ENCODE measurements around the gene CGRRF1.

Gene CGRRF1

GRCh38 chr14:54488318-54488645 lies 21.4 kb upstream of the CGRRF1 start:
- Histone ChIP-seq H3K4me1 (no peaks in the 10 kb centered on the region; the same call in 1 of the 2 replicates), H3K27me3 (no peaks in the 10 kb centered on the region), H3K9me3 (no peaks in the 10 kb centered on the region), H3K4me3 (ENCODE audit: low read depth, low read length) (peak overlapping the region; percentile 76), H3K36me3 (peaks cover 4% of the 10 kb centered on the region)
- TF ChIP-seq, protein P1, sequence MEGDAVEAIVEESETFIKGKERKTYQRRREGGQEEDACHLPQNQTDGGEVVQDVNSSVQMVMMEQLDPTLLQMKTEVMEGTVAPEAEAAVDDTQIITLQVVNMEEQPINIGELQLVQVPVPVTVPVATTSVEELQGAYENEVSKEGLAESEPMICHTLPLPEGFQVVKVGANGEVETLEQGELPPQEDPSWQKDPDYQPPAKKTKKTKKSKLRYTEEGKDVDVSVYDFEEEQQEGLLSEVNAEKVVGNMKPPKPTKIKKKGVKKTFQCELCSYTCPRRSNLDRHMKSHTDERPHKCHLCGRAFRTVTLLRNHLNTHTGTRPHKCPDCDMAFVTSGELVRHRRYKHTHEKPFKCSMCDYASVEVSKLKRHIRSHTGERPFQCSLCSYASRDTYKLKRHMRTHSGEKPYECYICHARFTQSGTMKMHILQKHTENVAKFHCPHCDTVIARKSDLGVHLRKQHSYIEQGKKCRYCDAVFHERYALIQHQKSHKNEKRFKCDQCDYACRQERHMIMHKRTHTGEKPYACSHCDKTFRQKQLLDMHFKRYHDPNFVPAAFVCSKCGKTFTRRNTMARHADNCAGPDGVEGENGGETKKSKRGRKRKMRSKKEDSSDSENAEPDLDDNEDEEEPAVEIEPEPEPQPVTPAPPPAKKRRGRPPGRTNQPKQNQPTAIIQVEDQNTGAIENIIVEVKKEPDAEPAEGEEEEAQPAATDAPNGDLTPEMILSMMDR (IDR thresholded peaks at IDR 0.05; ENCODE audit: low read depth, low read length), result peak; percentile 14; the same call in 1 of the 2 replicates
- no peak for DNase-seq

DNA sequence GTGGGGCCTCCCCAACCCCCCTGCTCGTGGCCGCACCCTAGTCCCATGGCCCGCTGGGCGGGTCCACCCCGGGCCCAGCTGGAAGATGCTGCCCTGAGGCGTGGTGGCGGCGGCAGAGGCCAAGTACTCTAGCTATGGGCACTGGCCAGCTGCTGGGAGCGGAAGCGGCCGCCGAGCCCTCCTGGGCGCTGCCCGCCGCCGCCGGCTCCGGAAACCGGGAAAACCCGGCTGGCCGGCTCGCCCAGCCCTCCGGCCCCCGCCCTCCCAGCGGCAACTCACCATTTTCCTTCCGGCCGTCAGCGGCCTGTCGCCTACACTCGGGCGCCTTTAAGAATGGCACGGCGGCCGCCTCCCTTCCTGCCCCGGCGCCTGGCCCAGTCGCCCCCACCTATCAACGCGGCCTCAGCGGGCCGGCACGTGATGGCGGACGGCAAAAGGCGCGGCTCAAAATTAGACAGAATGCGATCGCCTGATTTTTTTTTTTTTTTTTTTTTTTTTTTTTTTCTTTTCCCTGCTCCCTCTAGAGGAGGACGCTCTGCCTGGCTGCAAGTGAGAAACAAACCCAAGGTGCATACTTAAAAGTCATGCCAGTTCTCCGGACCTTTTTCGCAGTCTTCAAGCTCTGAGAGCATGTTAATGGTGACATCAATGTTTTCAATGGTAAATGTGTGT lies 20.9 kb upstream of the CGRRF1 start, which contains the start of gene GMFB:
GMFB (minus strand) TSS at position 335 of the 672 bp plus-strand sequence; CDS start at position 282, 53 bp downstream.
- H3K36me3 ChIP-seq, result no peaks in the 10 kb centered on the region
- H3K4me1 ChIP-seq, result no peaks in the 10 kb centered on the region; the same call in 1 of the 2 replicates
- no peaks in the 10 kb centered on the region for H3K27me3 ChIP-seq
- TF ChIP-seq, protein P1 (IDR thresholded peaks at IDR 0.05; ENCODE audit: low read depth, low read length), result peak; percentile 61
- DNase-seq, result peak; percentile 91
- H3K9me3 ChIP-seq, result no peaks in the 10 kb centered on the region
- H3K4me3 ChIP-seq (ENCODE audit: low read depth, low read length), result peak within 1 kb of the TSS; percentile 76

DNA sequence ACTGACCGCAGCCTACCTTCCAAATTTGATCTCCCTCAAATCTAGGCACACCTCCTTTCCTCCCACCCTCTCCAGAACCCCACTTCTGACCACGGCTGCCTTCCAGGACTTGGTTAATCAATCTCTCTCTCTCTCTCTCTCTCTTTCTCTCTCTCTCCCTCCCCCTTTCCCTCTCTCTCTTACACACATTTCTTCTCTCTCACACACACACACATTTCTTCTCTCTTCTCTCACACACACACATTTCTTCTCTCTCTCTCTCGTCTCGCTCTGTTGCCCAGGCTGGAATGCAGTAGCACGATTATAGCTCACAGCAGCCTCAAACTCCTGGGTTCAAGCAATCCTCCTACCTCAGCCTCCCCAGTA lies 20.4 kb upstream of the CGRRF1 start:
- no peaks in the 10 kb centered on the region for H3K27me3 ChIP-seq
- no peaks in the 10 kb centered on the region; the same call in 1 of the 2 replicates for H3K4me1 ChIP-seq
- DNase-seq, result no peak
- TF ChIP-seq, protein P1 (IDR thresholded peaks at IDR 0.05; ENCODE audit: low read depth, low read length), result no peak
- H3K9me3 ChIP-seq, result no peaks in the 10 kb centered on the region
- peak overlapping the region; percentile 76 for H3K4me3 ChIP-seq (ENCODE audit: low read depth, low read length)
- H3K36me3 ChIP-seq, result no peaks in the 10 kb centered on the region

DNA sequence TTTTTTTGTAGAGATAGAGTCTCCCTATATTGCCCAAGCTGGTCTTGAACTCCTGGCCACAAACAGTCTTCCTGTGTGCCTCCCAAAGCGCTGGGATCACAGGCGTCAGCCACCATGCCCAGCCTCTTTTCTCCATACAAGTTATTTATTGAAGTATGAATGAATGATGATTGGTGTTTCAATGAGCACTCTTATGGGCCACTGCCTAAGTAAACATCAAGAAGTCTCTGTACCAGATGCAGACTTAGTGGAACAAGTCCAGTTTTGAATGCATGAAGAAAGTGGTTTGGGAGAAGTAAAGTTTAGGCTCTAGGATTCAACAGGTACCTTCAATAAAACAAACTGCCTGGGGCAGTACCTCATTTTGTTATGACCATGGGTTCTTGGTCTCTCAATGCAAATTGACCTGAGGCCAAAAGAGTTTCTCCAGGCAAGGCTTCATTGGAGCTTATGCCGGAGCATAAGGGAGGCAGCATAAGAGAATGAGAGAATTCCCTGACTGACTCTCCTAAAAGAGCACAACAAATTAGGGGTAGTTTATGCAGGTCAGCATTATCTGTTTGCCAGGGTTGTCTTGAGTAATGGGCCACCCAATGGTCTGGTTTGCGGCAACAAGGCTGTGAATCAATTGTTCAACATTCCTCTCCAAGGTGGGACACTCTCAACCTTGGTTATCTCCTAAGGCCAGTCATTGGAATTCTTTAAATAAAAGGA lies 19.8 kb upstream of the CGRRF1 start:
- Histone ChIP-seq H3K27me3 (no peaks in the 10 kb centered on the region), H3K4me1 (no peaks in the 10 kb centered on the region; the same call in 1 of the 2 replicates), H3K36me3 (no peaks in the 10 kb centered on the region), H3K4me3 (ENCODE audit: low read depth, low read length) (peak overlapping the region; percentile 76), H3K9me3 (no peaks in the 10 kb centered on the region)
- DNase-seq, result no peak
- TF ChIP-seq, protein P1 (IDR thresholded peaks at IDR 0.05; ENCODE audit: low read depth, low read length), result no peak

DNA sequence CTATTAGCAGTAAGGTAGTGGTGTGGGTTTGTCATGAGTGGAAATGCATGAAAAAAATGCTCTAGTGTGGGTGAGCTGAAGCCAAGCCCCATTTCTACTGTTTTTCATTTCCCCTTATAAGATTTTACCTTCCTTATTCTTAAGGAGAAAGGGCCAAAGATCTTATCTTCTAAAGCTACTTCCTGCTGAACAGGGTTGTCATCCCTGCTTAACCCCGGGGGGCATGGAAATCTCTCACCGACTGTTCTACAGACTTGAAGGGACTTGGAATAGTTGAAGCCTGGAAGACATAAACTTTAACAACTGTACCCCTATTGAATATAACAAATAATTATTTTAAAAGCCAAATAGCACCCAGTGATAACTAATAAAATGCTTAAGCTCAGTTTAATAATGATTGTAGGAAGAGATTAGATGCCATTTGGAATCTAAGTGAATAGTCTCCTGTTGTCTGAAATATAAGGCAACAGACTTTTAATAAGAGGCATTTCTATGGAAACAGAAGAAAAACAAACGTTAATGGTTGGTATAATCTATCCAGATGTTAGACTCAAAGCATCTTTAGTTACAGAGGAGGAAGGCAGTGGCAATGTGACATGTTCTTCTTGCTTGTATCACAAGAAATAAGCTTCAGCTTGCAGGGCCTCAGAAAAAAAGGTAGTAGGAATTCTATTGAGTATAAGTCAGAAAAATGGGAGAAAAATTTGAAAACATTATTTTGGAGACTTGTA lies 19.1 kb upstream of the CGRRF1 start:
- H3K9me3 ChIP-seq, result no peaks in the 10 kb centered on the region
- no peaks in the 10 kb centered on the region for H3K36me3 ChIP-seq
- no peaks in the 10 kb centered on the region for H3K27me3 ChIP-seq
- DNase-seq, result no peak
- TF ChIP-seq, protein P1 (IDR thresholded peaks at IDR 0.05; ENCODE audit: low read depth, low read length), result no peak
- no peak overlapping the region for H3K4me3 ChIP-seq (ENCODE audit: low read depth, low read length)
- no peaks in the 10 kb centered on the region; the same call in 1 of the 2 replicates for H3K4me1 ChIP-seq

All from BE2C (cell line).